SK-N-SH treated with all-trans-retinoic acid at 6 μM for 48 hours (cell line): ENCODE measurements around the gene MAP3K15.

Experiments used
- ESRRG ChIP-seq: fragments of 250-450 bp; sonication (Bioruptor Pico); IDR thresholded peaks from 2 replicates; pipeline ENCODE4 v1.6.1; 2021; ENCODE audit warnings: mild to moderate bottlenecking
- OSR1 ChIP-seq: fragments of 250-450 bp; sonication (Bioruptor Pico); IDR thresholded peaks from 2 replicates; pipeline ENCODE4 v1.8.0; 2022; ENCODE audit warnings: moderate library complexity, mild to moderate bottlenecking, inconsistent platforms
- ZNF8 ChIP-seq: fragments of 450-650 bp; formaldehyde crosslinking; IDR thresholded peaks from 2 replicates; pipeline ENCODE4 v1.5.0; 2020; ENCODE audit warnings: mild to moderate bottlenecking, moderate library complexity

GRCh38 chrX:19532709-19533108 is 17.4 kb upstream of the MAP3K15 start:
- no peak for TF ChIP-seq ESRRG
- TF ChIP-seq OSR1 (CRISPR knock-in tag): no peak
- no peak for TF ChIP-seq ZNF8 (CRISPR knock-in tag)
